NCI-H345 treated with DMSO at 0.1 percent for 48 hours (cell line): Measurements from ENCODE around the gene NSUN2.
"Not testable (repeated sequence)": the region's sequence is repeated elsewhere in the genome, so short reads cannot be mapped to it uniquely, and the experiment has no call there.

Source experiments
- DNase-seq: peaks from one replicate; lab custom pipeline; 2025; ENCODE audit not compliant: unreplicated experiment; lab: John Stamatoyannopoulos, UW

The NSUN2 gene

GRCh38 chr5:6632888-6633468 is at the start of gene NSUN2, which contains the start of gene SRD5A1:
Gene NSUN2 (minus strand): TSS chr5:6633044. CDS start chr5:6632979, 65 bp downstream.
Gene SRD5A1 (plus strand): TSS chr5:6633440. CDS start chr5:6633577, 137 bp downstream.
- DNase-seq, result peak; percentile 67

GRCh38 chr5:6682239-6682638 is 49.4 kb upstream of the NSUN2 start:
- DNase-seq, result no peak

- no peak for DNase-seq
Measured at GRCh38 chr5:6681682-6682081, 48.8 kb upstream of the NSUN2 start.

- DNase-seq, result no peak
Measured at GRCh38 chr5:6680922-6681321, 48.1 kb upstream of the NSUN2 start.

GRCh38 chr5:6678385-6678784 is 45.5 kb upstream of the NSUN2 start:
- DNase-seq, result no peak

GRCh38 chr5:6676702-6677101 is 43.9 kb upstream of the NSUN2 start:
- DNase-seq, result no peak

- DNase-seq, result no peak
Measured at GRCh38 chr5:6675784-6676491, 43.1 kb upstream of the NSUN2 start.

GRCh38 chr5:6674886-6675285 is 42.0 kb upstream of the NSUN2 start:
- DNase-seq, result no peak

GRCh38 chr5:6674421-6674820 is 41.6 kb upstream of the NSUN2 start:
- no peak for DNase-seq

GRCh38 chr5:6673963-6674362 is 41.1 kb upstream of the NSUN2 start:
- DNase-seq, result no peak

GRCh38 chr5:6673031-6673430 is 40.2 kb upstream of the NSUN2 start:
- no peak for DNase-seq

GRCh38 chr5:6668717-6669116 is 35.9 kb upstream of the NSUN2 start:
- not testable (repeated sequence) for DNase-seq

GRCh38 chr5:6667648-6668047 is 34.8 kb upstream of the NSUN2 start:
- DNase-seq, result no peak

- DNase-seq, result no peak
Measured at GRCh38 chr5:6666762-6667161, 33.9 kb upstream of the NSUN2 start.

- no peak for DNase-seq
Measured at GRCh38 chr5:6660688-6661087, 27.8 kb upstream of the NSUN2 start.

- no peak for DNase-seq
Measured at GRCh38 chr5:6659941-6660684, 27.3 kb upstream of the NSUN2 start.

GRCh38 chr5:6656680-6657079 is 23.8 kb upstream of the NSUN2 start:
- DNase-seq, result no peak

- no peak for DNase-seq
Measured at GRCh38 chr5:6655432-6655831, 22.6 kb upstream of the NSUN2 start.

GRCh38 chr5:6652025-6652424 is 19.2 kb upstream of the NSUN2 start:
- DNase-seq, result peak; percentile 13

GRCh38 chr5:6649681-6650080 is 16.8 kb upstream of the NSUN2 start:
- no peak for DNase-seq

GRCh38 chr5:6649186-6649585 is 16.3 kb upstream of the NSUN2 start:
- no peak for DNase-seq
